GM12878 (cell line): ENCODE measurements around the gene METTL5. TPM values are rescaled to one million over a fixed set of nuclear protein-coding genes. Genes with fewer than 3 reads are reported as not detected.

Experiments used
- BMI1 ChIP-seq: fragments of 450-650 bp; IDR thresholded peaks from 2 replicates; pipeline ENCODE4 v1.6.1; 2016; ENCODE audit warnings: mild to moderate bottlenecking, moderate library complexity, borderline replicate concordance
- CEBPZ ChIP-seq: fragments of 150-350 bp; IDR thresholded peaks from 2 replicates; pipeline ENCODE4 v1.6.1; 2016; ENCODE audit warnings: low read depth, low read length
- MXI1 ChIP-seq: fragments of 150-350 bp; IDR thresholded peaks from 2 replicates; pipeline ENCODE4 v1.6.1; 2011; ENCODE audit warnings: low read depth, mild to moderate bottlenecking, inconsistent platforms, low read length, improper control_type of control experiment
- PKNOX1 ChIP-seq: fragments of 450-650 bp; IDR thresholded peaks from 2 replicates; pipeline ENCODE4 v1.6.1; 2016; ENCODE audit warnings: mild to moderate bottlenecking
- ZNF687 ChIP-seq: fragments of 450-650 bp; IDR thresholded peaks from 2 replicates; pipeline ENCODE4 v1.6.1; 2017; ENCODE audit warnings: mild to moderate bottlenecking, moderate library complexity
- polyA plus RNA-seq, 11 experiments: library from polyadenylated mRNA; depleted of rRNA in 4 of 11; unstranded in 6 of 11; stranded (reverse) in 5 of 11; fragments of >200 nt; fragmentation: Nextera tagmentation in 4 of 11; fragmentation: Illumina TruSeq in 1 of 11; extraction: Ambion mirVana in 4 of 11; extraction: Trizol in 1 of 11; gene quantifications; 1 replicate in 1 of 11; 2 replicates in 10 of 11; pipeline versions ENCODE4 v1.2.1 to v1.2.3, GENCODE V29; 2011 to 2016; ENCODE audit warnings: inconsistent platforms in 2 of 11, missing spikeins in 2 of 11, low read depth in 1 of 11
- total RNA-seq, 4 experiments: library from RNA; depleted of rRNA in 3 of 4; stranded (reverse); fragments of >200 nt in 3 of 4; fragmentation: Illumina TruSeq in 1 of 4; extraction: Trizol in 1 of 4; gene quantifications; 2 replicates each; pipeline versions ENCODE4 v1.2.1 to v1.2.3, GENCODE V29; 2013 to 2021
- TF ChIP-seq, protein P1 (sequence below): IDR thresholded peaks from 2 replicates; pipeline ENCODE4 v1.6.1; 2012; ENCODE audit warnings: low read depth, low read length, improper control_type of control experiment

METTL5 gene
- total and polyA plus RNA-seq, 10 of the 15 experiments (the other 5 are each of a cell fraction or from before 2014, with no cell fraction given) = 55.0 to 204 (median 87.4) TPM

- TF ChIP-seq ZNF687 = no peak
- TF ChIP-seq, protein P1, sequence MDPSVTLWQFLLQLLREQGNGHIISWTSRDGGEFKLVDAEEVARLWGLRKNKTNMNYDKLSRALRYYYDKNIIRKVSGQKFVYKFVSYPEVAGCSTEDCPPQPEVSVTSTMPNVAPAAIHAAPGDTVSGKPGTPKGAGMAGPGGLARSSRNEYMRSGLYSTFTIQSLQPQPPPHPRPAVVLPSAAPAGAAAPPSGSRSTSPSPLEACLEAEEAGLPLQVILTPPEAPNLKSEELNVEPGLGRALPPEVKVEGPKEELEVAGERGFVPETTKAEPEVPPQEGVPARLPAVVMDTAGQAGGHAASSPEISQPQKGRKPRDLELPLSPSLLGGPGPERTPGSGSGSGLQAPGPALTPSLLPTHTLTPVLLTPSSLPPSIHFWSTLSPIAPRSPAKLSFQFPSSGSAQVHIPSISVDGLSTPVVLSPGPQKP = no peak
- no peak for TF ChIP-seq MXI1
- no peak for TF ChIP-seq BMI1
- TF ChIP-seq CEBPZ = no peak
- TF ChIP-seq PKNOX1 = no peak
Measured at GRCh38 chr2:169822785-169823392, 1.8 kb downstream of the METTL5 start (continued).
